MCF 10A (cell line): ENCODE results near the gene XCL1. TPM values are rescaled to one million over a fixed set of nuclear protein-coding genes. Genes with fewer than 3 reads are reported as not detected.
"Not testable (repeated sequence)": the region's sequence is repeated elsewhere in the genome, so short reads cannot be mapped to it uniquely, and the experiment has no call there.

Source experiments
- Bru-seq: library from RNA; stranded (reverse); fragments of 400-500 nt; gene quantifications from one replicate; lab custom pipeline; 2021; lab: Mats Ljungman, UMichigan
- BruChase-seq, 2 experiments: library from RNA; stranded (reverse); fragments of 400-500 nt; gene quantifications; one replicate each; lab custom pipeline; 2021; lab: Mats Ljungman, UMichigan
- BruUV-seq: library from RNA; stranded (reverse); fragments of 400-500 nt; replicated peaks from 2 replicates; lab custom pipeline; 2021; lab: Mats Ljungman, UMichigan
- CTCF ChIA-PET: fragments of 300-600 bp; sonication (Branson Sonifier 250); formaldehyde crosslinking; extraction: SDS; loops from one replicate; lab custom pipeline; 2021; ENCODE audit warnings: antibody characterized with exemption, inconsistent platforms; lab: Yijun Ruan, JAX
- POLR2A ChIA-PET: fragments of 300-600, 350-650 bp; sonication (Branson Sonifier 250); formaldehyde crosslinking; extraction: SDS; loops from one replicate; lab custom pipeline; 2020; ENCODE audit warnings: antibody characterized with exemption, inconsistent platforms; lab: Yijun Ruan, JAX
- DNase-seq: peaks from one replicate; pipeline ENCODE4 v3.0.0-alpha.2; 2018; ENCODE audit not compliant: unreplicated experiment
- H3K27ac Mint-ChIP-seq: one replicate; pipeline ENCODE4 v1.8.0; 2022; ENCODE audit warnings: mild to moderate bottlenecking, low read depth, mixed read lengths; ENCODE audit not compliant: unreplicated experiment
- H3K27me3 Mint-ChIP-seq: one replicate; pipeline ENCODE4 v1.8.0; 2022; ENCODE audit warnings: mixed read lengths; ENCODE audit not compliant: insufficient read depth, unreplicated experiment
- H3K36me3 Mint-ChIP-seq: one replicate; pipeline ENCODE4 v1.8.0; 2022; ENCODE audit warnings: mild to moderate bottlenecking, moderate library complexity, mixed read lengths; ENCODE audit not compliant: insufficient read depth, unreplicated experiment
- H3K4me1 Mint-ChIP-seq: one replicate; pipeline ENCODE4 v1.8.0; 2022; ENCODE audit warnings: mixed read lengths; ENCODE audit not compliant: insufficient read depth, unreplicated experiment
- H3K4me3 Mint-ChIP-seq: one replicate; pipeline ENCODE4 v1.8.0; 2022; ENCODE audit warnings: mild to moderate bottlenecking, moderate library complexity, mixed read lengths; ENCODE audit not compliant: unreplicated experiment
- H3K9me3 Mint-ChIP-seq: one replicate; pipeline ENCODE4 v1.8.0; 2022; ENCODE audit warnings: mixed read lengths; ENCODE audit not compliant: unreplicated experiment
- intact Hi-C: fragments of 100-400 bp; cut with micrococcal nuclease; formaldehyde crosslinking; loops from 2 replicates; pipeline ENCODE4 v1.14.1; 2022
- long read RNA-seq: library from polyadenylated mRNA; stranded (forward); transcript quantifications from one replicate; pipeline ENCODE4 v2.0.0, GENCODE V29; 2022
- total RNA-seq: library from RNA; stranded (reverse); gene quantifications from 2 replicates; pipeline ENCODE4 v1.2.3, GENCODE V29; 2022
- TF ChIP-seq, protein P1 (sequence below): fragments of 200-600 bp; IDR thresholded peaks from one replicate; pipeline ENCODE4 v1.8.0; 2022; ENCODE audit warnings: antibody characterized with exemption, mild to moderate bottlenecking; ENCODE audit not compliant: unreplicated experiment

XCL1 gene, protein sequence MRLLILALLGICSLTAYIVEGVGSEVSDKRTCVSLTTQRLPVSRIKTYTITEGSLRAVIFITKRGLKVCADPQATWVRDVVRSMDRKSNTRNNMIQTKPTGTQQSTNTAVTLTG
- total RNA-seq: not detected in 2 replicates
- percentile 12 among the genes with signal in this experiment for Bru-seq, nascent RNA
- percentile 18 among the genes with signal in this experiment for BruChase-seq, experiment 1, labeled RNA remaining after a 6-hour chase
- percentile 18 among the genes with signal in this experiment for BruChase-seq, experiment 2, labeled RNA remaining after a 2-hour chase
- long read RNA-seq: 0 reads

DNA sequence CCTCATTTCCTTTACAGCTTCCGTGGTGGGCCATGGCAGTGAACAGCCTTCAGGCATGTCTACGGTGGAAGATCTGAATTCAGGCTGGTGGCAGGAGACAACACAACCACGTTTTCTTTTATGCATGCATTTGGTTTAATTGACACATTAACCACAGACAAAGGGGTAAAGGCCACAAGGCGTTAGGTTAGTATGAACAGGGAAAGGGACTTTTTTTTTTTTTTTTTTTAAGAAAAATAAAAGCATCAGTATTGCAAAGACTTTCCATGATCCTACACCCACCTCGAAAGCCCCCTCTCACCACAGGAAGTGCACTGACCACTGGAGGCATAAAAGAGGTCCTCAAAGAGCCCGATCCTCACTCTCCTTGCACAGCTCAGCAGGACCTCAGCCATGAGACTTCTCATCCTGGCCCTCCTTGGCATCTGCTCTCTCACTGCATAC, at the start of gene XCL1:
Gene XCL1 (plus strand): TSS at position 361 of the 444 bp plus-strand sequence. CDS start 33 bp downstream, at position 394.
- H3K4me3 Mint-ChIP-seq, H3K36me3 Mint-ChIP-seq, POLR2A ChIA-PET, H3K27ac Mint-ChIP-seq, H3K9me3 Mint-ChIP-seq, intact Hi-C loops, H3K4me1 Mint-ChIP-seq, BruUV-seq, DNase-seq: not testable (repeated sequence)
- CTCF ChIA-PET: interaction anchor here (2.6 to 10.7 kb wide), 2 partner anchors 233 to 234 kb away, joined by 25 to 99 read pairs; no protein-coding TSS in a partner anchor
- peaks cover 27% of the 10 kb centered on the region for H3K27me3 Mint-ChIP-seq

DNA sequence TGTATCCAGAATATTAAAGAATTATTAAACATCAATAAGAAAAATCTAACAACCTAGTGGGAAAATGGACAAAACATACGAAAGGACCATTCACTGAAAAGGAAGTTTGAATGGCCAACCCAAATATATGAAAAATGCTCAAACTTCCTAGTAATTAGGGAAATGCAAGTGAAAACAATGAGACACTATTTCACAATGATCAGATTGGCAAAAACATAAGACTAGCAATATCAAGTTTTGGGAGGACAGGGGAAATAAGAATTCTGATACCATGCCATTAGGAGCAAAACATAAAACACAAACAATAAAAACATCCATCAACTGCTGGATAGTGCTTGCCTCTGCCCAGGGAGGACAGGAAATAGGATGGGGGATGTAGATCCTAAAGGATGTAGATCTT, 46.9 kb upstream of the XCL1 start:
- TF ChIP-seq, protein P1, sequence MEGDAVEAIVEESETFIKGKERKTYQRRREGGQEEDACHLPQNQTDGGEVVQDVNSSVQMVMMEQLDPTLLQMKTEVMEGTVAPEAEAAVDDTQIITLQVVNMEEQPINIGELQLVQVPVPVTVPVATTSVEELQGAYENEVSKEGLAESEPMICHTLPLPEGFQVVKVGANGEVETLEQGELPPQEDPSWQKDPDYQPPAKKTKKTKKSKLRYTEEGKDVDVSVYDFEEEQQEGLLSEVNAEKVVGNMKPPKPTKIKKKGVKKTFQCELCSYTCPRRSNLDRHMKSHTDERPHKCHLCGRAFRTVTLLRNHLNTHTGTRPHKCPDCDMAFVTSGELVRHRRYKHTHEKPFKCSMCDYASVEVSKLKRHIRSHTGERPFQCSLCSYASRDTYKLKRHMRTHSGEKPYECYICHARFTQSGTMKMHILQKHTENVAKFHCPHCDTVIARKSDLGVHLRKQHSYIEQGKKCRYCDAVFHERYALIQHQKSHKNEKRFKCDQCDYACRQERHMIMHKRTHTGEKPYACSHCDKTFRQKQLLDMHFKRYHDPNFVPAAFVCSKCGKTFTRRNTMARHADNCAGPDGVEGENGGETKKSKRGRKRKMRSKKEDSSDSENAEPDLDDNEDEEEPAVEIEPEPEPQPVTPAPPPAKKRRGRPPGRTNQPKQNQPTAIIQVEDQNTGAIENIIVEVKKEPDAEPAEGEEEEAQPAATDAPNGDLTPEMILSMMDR: no peak
- CTCF ChIA-PET: no interaction called here
- no TSS peak for BruUV-seq
- intact Hi-C loops: no loop called here
- Mint-ChIP-seq H3K27me3 (no peaks in the 10 kb centered on the region), H3K4me1 (no peaks in the 10 kb centered on the region), H3K36me3 (no peaks in the 10 kb centered on the region), H3K4me3 (no peak overlapping the region), H3K27ac (no peak overlapping the region), H3K9me3 (peaks cover under 1% of the 10 kb centered on the region)
- no peak for DNase-seq
- POLR2A ChIA-PET: no interaction called here

DNA sequence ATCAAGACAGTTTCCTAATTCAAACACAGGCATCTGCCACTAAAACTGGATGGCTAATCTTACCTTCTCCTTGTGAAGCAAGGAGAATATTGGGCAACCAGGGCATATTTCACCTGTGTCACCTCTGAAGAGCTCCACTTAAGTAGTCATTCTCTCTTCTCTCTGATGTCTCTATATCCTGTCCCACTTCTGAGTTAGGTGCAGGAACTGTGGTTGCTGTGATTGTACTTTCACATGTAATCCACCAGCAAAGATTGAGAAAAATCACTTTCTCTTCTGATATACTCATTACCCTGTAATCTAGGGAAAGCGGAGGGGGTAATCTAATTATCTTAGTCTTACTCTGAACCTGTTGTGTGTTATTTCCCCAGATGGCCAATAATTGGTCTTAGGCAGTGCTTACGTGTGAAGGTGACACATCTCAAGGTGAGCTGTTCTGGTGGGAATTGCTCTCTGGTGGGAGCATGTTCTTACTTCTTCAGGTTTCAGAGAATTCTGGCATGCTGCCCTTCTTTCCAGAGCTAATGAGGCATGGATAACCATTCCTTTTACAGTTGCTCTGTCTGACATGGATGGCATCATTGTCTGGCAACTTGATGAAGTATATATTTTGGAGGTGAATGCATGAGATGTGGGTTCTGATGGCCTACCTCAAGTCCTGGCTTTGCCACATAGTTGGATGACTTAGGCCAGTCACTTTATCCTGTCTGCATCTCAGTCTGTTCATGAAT, 44.6 kb upstream of the XCL1 start:
- TF ChIP-seq, protein P1: no peak
- H3K9me3 Mint-ChIP-seq: no peaks in the 10 kb centered on the region
- intact Hi-C loops: no loop called here
- no peaks in the 10 kb centered on the region for H3K36me3 Mint-ChIP-seq
- no peak overlapping the region for H3K27ac Mint-ChIP-seq
- ChIA-PET CTCF (interaction anchor here (0.6 to 0.9 kb wide), 2 partner anchors 15 to 28 kb away, joined by 3 read pairs; no protein-coding TSS in a partner anchor), POLR2A (no interaction called here)
- no TSS peak for BruUV-seq
- no peak overlapping the region for H3K4me3 Mint-ChIP-seq
- no peaks in the 10 kb centered on the region for H3K27me3 Mint-ChIP-seq
- no peaks in the 10 kb centered on the region for H3K4me1 Mint-ChIP-seq
- DNase-seq: no peak

DNA sequence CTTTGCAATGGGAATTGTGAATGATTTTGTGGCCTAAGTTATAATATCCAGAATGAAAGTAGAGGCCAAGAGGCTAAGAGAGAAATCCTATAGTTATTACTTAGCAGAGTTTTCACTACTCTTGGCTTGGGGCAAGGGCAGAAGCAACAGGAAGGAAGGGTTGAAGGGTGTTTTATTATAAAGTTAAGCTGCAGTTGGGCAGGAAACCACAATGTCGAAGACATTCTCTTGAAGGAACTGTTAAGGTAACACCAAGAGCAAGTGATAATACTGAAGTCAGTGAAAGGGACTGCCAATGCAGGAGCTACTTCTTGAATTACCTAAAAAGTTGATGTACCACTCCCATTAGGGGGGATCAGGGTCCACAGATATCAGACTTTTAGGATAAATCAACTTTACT, 40.9 kb upstream of the XCL1 start:
- DNase-seq: no peak
- BruUV-seq: no TSS peak
- CTCF ChIA-PET: interaction anchor here (0.5 to 2.7 kb wide), 6 partner anchors 10 to 95 kb away, joined by 3 to 8 read pairs (median 3); no protein-coding TSS in a partner anchor
- POLR2A ChIA-PET: no interaction called here
- Mint-ChIP-seq H3K27me3 (no peaks in the 10 kb centered on the region), H3K36me3 (no peaks in the 10 kb centered on the region), H3K4me3 (no peak overlapping the region), H3K4me1 (no peaks in the 10 kb centered on the region), H3K27ac (no peak overlapping the region), H3K9me3 (no peaks in the 10 kb centered on the region)
- TF ChIP-seq, protein P1: no peak
- intact Hi-C loops: no loop called here

DNA sequence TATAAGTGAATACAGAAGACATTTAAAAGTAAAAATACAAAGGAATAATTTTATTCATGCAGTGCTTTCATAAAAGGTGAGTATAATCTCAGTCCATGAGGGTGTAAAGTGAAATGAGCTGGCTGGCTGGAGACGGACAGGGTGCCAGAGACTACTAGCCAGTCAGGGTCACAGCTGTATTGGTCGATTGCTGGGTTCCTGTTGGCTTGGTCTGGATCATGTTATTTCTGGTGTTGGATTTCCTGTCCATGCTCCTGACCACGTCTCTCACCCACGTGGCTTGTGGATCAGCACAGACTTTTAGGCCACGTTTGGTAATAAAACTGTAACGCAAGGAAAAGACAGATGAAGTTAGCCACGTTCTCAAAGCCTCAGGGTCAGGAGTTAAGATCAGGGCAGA, 35.6 kb upstream of the XCL1 start:
- H3K9me3 Mint-ChIP-seq, H3K27me3 Mint-ChIP-seq, H3K4me1 Mint-ChIP-seq, CTCF ChIA-PET, H3K36me3 Mint-ChIP-seq, POLR2A ChIA-PET, intact Hi-C loops, H3K4me3 Mint-ChIP-seq, BruUV-seq, H3K27ac Mint-ChIP-seq, DNase-seq: not testable (repeated sequence)

DNA sequence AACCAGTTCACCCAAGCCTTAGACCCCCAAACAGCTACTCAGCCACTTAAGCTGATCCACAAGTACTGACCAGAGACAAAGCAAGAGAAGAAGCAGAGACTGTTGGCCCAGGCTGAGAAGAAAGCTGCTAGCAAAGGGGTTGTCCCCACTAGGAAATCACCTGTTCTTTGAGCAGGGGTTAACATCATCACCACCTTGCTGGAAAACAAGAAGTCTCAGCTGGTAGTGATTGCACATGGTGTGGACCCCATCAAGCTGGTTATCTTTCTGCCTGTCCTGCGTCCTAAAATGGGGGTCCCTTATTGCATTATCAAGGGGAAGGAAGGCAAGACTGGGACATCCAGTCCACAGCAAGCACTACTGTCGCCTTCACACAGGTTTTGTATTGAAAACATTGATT, 33.4 kb upstream of the XCL1 start:
- intact Hi-C loops, BruUV-seq, H3K27me3 Mint-ChIP-seq, H3K9me3 Mint-ChIP-seq, CTCF ChIA-PET, POLR2A ChIA-PET, H3K36me3 Mint-ChIP-seq, DNase-seq, H3K4me1 Mint-ChIP-seq, H3K27ac Mint-ChIP-seq, H3K4me3 Mint-ChIP-seq: not testable (repeated sequence)
